CD4-positive, alpha-beta T cell treated with Interleukin-6 for 4 hours (primary cell): ENCODE results near the gene FBXO40.

Experiments
- DNase-seq: peaks from one replicate; pipeline ENCODE4 v3.0.0-alpha.2; 2020; ENCODE audit warnings: mixed read lengths

The FBXO40 gene

GRCh38 chr3:121665488-121665887 lies 72.3 kb downstream of the FBXO40 start:
- no peak for DNase-seq

GRCh38 chr3:121667333-121667732 lies 74.2 kb downstream of the FBXO40 start:
- no peak for DNase-seq

- no peak for DNase-seq
Observed at GRCh38 chr3:121670676-121671075, 77.5 kb downstream of the FBXO40 start.

GRCh38 chr3:121677141-121677540 lies 84.0 kb downstream of the FBXO40 start:
- DNase-seq: no peak
